HG03571 (cell line): ENCODE data around the gene ARHGDIA.
"Not testable (repeated sequence)": the region's sequence is repeated elsewhere in the genome, so short reads cannot be mapped to it uniquely, and the experiment has no call there.

Source experiments
- ATAC-seq: cut with Tn5 transposase; IDR thresholded peaks from one replicate; pipeline ENCODE4 v1.9.1; 2021; ENCODE audit not compliant: unreplicated experiment

Gene ARHGDIA

GRCh38 chr17:81844887-81845286 lies 26.2 kb downstream of the ARHGDIA start:
- no peak for ATAC-seq

GRCh38 chr17:81844327-81844851 lies 26.7 kb downstream of the ARHGDIA start:
- no peak for ATAC-seq

- no peak for ATAC-seq
Observed at GRCh38 chr17:81843713-81844326, 27.3 kb downstream of the ARHGDIA start.

DNA sequence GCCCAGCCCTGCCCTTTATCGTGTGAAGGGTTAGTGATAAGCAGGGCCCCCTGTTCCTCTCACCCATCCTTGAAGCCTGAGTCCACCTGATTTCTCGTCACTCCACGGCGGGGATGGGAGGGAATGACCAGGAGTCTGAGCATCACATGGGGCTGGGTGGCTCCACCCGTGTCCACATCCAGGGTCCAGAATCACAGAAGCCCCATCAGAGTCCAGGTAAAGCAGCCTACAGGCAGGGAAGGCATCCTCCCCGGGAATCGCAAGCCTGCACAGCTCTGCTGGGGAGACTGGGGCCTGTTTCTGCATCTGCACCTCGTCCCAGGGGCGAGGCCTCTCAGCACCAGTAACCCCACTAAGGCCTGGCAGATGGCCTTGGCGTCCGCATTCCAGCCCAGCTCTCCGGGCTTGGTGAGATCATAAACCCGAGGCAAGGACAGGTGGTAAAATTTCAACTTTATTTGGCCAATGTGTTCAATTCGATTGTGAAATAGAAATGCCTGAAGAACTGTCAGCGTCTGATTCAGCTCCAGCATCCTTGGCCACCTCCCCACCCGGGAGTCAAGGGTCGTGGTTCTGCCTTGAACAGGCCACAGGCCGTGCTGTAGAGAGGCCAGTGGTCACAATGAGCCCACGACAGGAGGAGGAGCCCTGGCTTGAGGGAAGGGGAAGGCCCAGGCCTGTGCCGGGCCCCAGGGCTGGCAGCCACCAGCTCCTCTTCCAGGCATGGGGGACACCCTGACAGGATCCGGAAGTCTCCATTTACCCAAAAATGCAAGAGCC lies 28.2 kb downstream of the ARHGDIA start:
- no peak for ATAC-seq

DNA sequence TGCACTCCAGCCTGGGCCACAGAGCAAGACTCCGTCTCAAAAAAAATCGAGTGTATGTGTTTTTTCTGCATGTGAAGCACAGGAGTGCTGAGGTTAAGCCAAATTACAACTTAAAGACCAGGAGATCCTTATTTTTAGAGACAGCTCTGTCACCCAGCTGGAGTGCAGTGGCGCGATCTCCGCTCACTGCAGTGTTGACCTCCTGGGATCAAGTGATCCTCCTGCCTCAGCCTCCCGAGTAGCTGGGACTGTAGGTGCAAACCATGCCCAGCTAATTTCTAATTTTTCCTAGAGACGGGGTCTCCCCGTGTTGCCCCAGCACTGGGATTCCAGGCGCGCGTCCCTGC lies 28.8 kb downstream of the ARHGDIA start:
- ATAC-seq, result no peak

- ATAC-seq, result no peak
Observed at GRCh38 chr17:81841866-81842265, 29.3 kb downstream of the ARHGDIA start.

- no peak for ATAC-seq
Observed at GRCh38 chr17:81840826-81841778, 30.0 kb downstream of the ARHGDIA start.

GRCh38 chr17:81840059-81840458 lies 31.1 kb downstream of the ARHGDIA start:
- ATAC-seq, result not testable (repeated sequence)

- no peak for ATAC-seq
Observed at GRCh38 chr17:81839301-81839700, 31.8 kb downstream of the ARHGDIA start.

DNA sequence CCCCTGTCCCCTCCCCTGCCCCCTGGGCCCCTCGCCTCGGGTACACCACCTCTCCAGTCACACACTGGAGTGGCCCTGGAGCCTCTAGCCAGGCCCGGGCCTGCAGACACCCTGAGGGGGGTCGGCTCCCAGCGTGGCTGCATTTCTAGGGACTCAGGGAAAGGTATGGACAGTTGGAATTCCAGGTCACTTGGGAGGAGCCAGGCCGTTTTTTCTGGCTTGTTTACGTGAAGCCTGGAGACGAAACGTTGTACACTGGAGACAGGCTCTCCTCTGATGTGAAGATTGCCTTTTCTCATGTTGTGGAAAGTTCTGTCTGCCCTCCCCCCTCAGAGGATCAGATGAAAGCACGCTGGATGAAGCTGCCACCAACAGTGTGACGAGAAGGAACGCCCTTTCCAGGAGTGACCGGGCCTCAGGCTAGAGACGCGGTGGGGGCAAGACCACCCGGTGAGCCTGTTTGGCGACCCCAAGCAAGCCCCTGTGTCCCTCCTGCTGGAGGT lies 32.3 kb downstream of the ARHGDIA start:
- no peak for ATAC-seq

DNA sequence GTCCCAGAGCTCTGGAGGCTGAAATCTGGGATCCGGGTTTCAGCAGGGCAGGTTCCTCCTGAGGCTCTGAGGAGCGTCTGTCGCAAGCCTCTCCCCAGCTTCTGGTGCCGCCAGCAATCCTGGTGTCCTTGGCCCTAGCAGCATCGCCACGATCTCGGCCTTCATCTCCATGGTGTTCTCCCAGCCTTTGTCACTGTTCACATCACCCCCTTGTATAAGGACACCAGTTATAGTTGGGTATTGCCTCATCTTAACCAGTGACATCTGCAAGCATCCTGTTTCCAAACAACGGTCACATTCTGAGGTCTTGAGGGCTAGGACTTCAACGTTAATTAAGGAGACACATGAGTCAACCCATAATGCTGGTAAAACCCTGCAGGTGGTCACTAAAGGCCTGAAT lies 33.5 kb downstream of the ARHGDIA start:
- no peak for ATAC-seq

GRCh38 chr17:81834831-81835267 lies 36.3 kb downstream of the ARHGDIA start, which contains the start of gene PPP1R27:
Gene PPP1R27, minus strand, starts transcription at chr17:81835050. Its CDS starts 97 bp downstream, at chr17:81834953.
- ATAC-seq, result no peak

- ATAC-seq, result no peak
Observed at GRCh38 chr17:81833921-81834830, 37.0 kb downstream of the ARHGDIA start.

GRCh38 chr17:81833160-81833920 lies 37.8 kb downstream of the ARHGDIA start, which contains the start of gene MCRIP1:
Gene MCRIP1, minus strand, starts transcription at chr17:81833291. Its CDS starts 8,785 bp downstream, at chr17:81824506.
- ATAC-seq, result peak; percentile 68

GRCh38 chr17:81832608-81833159 lies 38.5 kb downstream of the ARHGDIA start:
- peak; percentile 49 for ATAC-seq

DNA sequence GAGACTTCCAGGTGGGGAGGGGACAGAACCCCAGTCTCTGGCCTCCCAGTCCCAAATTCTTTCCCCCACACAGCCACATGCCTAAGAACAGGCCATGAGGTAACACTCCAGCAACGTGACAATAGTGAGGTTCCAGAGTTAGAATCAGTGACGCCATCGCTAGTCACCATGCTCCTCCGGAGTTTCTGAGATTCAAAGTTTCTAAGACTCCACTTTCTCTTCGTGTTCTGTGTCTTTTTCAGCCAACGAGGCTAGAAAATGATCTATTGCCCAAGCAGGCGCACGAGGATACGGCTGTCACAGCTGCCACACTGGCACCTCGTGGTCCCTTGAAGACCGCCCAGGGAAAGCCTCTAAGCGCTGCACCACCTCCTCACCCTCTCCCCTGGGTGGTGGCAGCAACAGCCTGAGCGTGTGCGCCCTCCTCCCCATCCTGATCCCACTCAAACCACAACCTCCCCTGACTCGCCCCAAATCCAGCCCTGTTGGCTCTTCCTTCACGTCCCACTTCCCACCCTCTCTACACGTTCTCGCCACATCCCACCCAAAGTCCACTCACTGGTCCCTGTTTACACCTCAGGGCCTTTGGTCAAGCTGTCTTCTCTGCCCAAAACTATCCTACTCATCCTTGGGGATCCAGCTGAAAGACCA lies 39.1 kb downstream of the ARHGDIA start:
- ATAC-seq, result no peak

GRCh38 chr17:81831563-81831956 lies 39.6 kb downstream of the ARHGDIA start:
- ATAC-seq, result no peak

DNA sequence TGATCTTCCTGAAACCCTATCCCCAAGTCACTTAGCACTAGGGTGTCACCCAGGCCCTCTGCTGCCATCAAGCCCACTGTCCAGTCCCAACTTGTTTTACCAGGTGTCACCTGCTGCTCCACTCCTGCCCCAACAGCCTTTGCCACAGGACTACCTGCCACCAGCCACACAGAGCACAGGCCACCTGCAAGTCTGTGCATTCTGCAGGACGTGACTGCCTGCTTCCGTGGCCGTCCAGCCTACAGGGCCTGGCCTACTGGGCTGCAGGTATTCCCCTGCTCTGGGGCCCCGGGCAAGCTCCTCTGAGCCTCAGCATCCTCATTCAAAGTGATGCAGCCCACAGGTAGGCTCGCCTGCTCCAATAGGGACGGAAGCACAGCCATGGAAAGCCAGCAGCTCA lies 41.3 kb downstream of the ARHGDIA start:
- ATAC-seq, result no peak
